ENCODE measurements around the gene DAGLB.
"Not testable (repeated sequence)": the region's sequence is repeated elsewhere in the genome, so short reads cannot be mapped to it uniquely, and the experiment has no call there.

The DAGLB gene

GRCh38 chr7:6392712-6393666 is 54.8 kb downstream of the DAGLB start:
- Histone ChIP-seq H3K36me3 (ENCODE audit: insufficient read depth, low read length) (peaks cover 57% of the 10 kb centered on the region), H3K27me3 (ENCODE audit: control insufficient read depth, insufficient read depth, low read length) (no peaks in the 10 kb centered on the region), H3K4me2 (ENCODE audit: low read length) (peak overlapping the region; percentile 5), H3K9me3 (replicated peaks; ENCODE audit: low read length) (no peaks in the 10 kb centered on the region), H3K4me1 (ENCODE audit: control insufficient read depth, insufficient read depth, low read length) (peaks cover 27% of the 10 kb centered on the region), H3K4me3 (ENCODE audit: low read length) (peak overlapping the region; percentile 4), H3K9ac (ENCODE audit: low read depth, low read length) (no peak overlapping the region)

- Histone ChIP-seq H3K27me3 (ENCODE audit: control insufficient read depth, insufficient read depth, low read length) (no peaks in the 10 kb centered on the region), H3K9ac (ENCODE audit: low read depth, low read length) (no peak overlapping the region), H3K4me3 (ENCODE audit: low read length) (no peak overlapping the region), H3K36me3 (ENCODE audit: insufficient read depth, low read length) (peaks cover 51% of the 10 kb centered on the region), H3K9me3 (replicated peaks; ENCODE audit: low read length) (no peaks in the 10 kb centered on the region), H3K4me2 (ENCODE audit: low read length) (no peak overlapping the region), H3K4me1 (ENCODE audit: control insufficient read depth, insufficient read depth, low read length) (peaks cover 41% of the 10 kb centered on the region)
Observed at GRCh38 chr7:6389728-6390127, 58.0 kb downstream of the DAGLB start.

GRCh38 chr7:6387734-6388294 is 59.9 kb downstream of the DAGLB start:
- Histone ChIP-seq H3K9ac (ENCODE audit: low read depth, low read length) (no peak overlapping the region), H3K4me2 (ENCODE audit: low read length) (no peak overlapping the region), H3K4me3 (ENCODE audit: low read length) (no peak overlapping the region), H3K9me3 (replicated peaks; ENCODE audit: low read length) (no peaks in the 10 kb centered on the region), H3K27me3 (ENCODE audit: control insufficient read depth, insufficient read depth, low read length) (no peaks in the 10 kb centered on the region), H3K36me3 (ENCODE audit: insufficient read depth, low read length) (peaks cover 38% of the 10 kb centered on the region), H3K4me1 (ENCODE audit: control insufficient read depth, insufficient read depth, low read length) (peaks cover 40% of the 10 kb centered on the region)

GRCh38 chr7:6386779-6387178 is 61.0 kb downstream of the DAGLB start:
- no peak overlapping the region for H3K4me3 ChIP-seq (ENCODE audit: low read length)
- H3K4me1 ChIP-seq (ENCODE audit: control insufficient read depth, insufficient read depth, low read length): peaks cover 40% of the 10 kb centered on the region

GRCh38 chr7:6385909-6386560 is 61.7 kb downstream of the DAGLB start:
- no peaks in the 10 kb centered on the region for H3K9me3 ChIP-seq (replicated peaks; ENCODE audit: low read length)
- peaks cover 30% of the 10 kb centered on the region for H3K36me3 ChIP-seq (ENCODE audit: insufficient read depth, low read length)
- peak overlapping the region; percentile 57 for H3K9ac ChIP-seq (ENCODE audit: low read depth, low read length)
- H3K4me2 ChIP-seq (ENCODE audit: low read length): peak overlapping the region; percentile 59
- peaks cover 43% of the 10 kb centered on the region for H3K4me1 ChIP-seq (ENCODE audit: control insufficient read depth, insufficient read depth, low read length)
- no peaks in the 10 kb centered on the region for H3K27me3 ChIP-seq (ENCODE audit: control insufficient read depth, insufficient read depth, low read length)
- H3K4me3 ChIP-seq (ENCODE audit: low read length): no peak overlapping the region

More at GRCh38 chr7:6386779-6387178, 61.0 kb downstream of the DAGLB start:
- no peak overlapping the region for H3K4me2 ChIP-seq (ENCODE audit: low read length)
- no peaks in the 10 kb centered on the region for H3K9me3 ChIP-seq (replicated peaks; ENCODE audit: low read length)
- no peaks in the 10 kb centered on the region for H3K27me3 ChIP-seq (ENCODE audit: control insufficient read depth, insufficient read depth, low read length)
- no peak overlapping the region for H3K9ac ChIP-seq (ENCODE audit: low read depth, low read length)
- peaks cover 33% of the 10 kb centered on the region for H3K36me3 ChIP-seq (ENCODE audit: insufficient read depth, low read length)

- Histone ChIP-seq H3K4me1 (ENCODE audit: control insufficient read depth, insufficient read depth, low read length) (peaks cover 47% of the 10 kb centered on the region), H3K9ac (ENCODE audit: low read depth, low read length) (peak overlapping the region; percentile 57), H3K4me3 (ENCODE audit: low read length) (no peak overlapping the region), H3K4me2 (ENCODE audit: low read length) (peak overlapping the region; percentile 74), H3K27me3 (ENCODE audit: control insufficient read depth, insufficient read depth, low read length) (no peaks in the 10 kb centered on the region), H3K9me3 (replicated peaks; ENCODE audit: low read length) (no peaks in the 10 kb centered on the region), H3K36me3 (ENCODE audit: insufficient read depth, low read length) (peaks cover 31% of the 10 kb centered on the region)
Observed at GRCh38 chr7:6385110-6385781, 62.5 kb downstream of the DAGLB start.

- Histone ChIP-seq H3K27me3 (ENCODE audit: control insufficient read depth, insufficient read depth, low read length) (no peaks in the 10 kb centered on the region), H3K9ac (ENCODE audit: low read depth, low read length) (no peak overlapping the region), H3K4me2 (ENCODE audit: low read length) (peak overlapping the region; percentile 25), H3K4me3 (ENCODE audit: low read length) (no peak overlapping the region), H3K4me1 (ENCODE audit: control insufficient read depth, insufficient read depth, low read length) (peaks cover 53% of the 10 kb centered on the region), H3K9me3 (replicated peaks; ENCODE audit: low read length) (no peaks in the 10 kb centered on the region), H3K36me3 (ENCODE audit: insufficient read depth, low read length) (peaks cover 34% of the 10 kb centered on the region)
Observed at GRCh38 chr7:6384327-6384726, 63.4 kb downstream of the DAGLB start.

GRCh38 chr7:6382817-6383216 is 64.9 kb downstream of the DAGLB start:
- Histone ChIP-seq H3K4me1 (ENCODE audit: control insufficient read depth, insufficient read depth, low read length) (peaks cover 56% of the 10 kb centered on the region), H3K9ac (ENCODE audit: low read depth, low read length) (no peak overlapping the region), H3K4me3 (ENCODE audit: low read length) (no peak overlapping the region), H3K4me2 (ENCODE audit: low read length) (no peak overlapping the region), H3K27me3 (ENCODE audit: control insufficient read depth, insufficient read depth, low read length) (no peaks in the 10 kb centered on the region), H3K36me3 (ENCODE audit: insufficient read depth, low read length) (peaks cover 26% of the 10 kb centered on the region), H3K9me3 (replicated peaks; ENCODE audit: low read length) (no peaks in the 10 kb centered on the region)

GRCh38 chr7:6381846-6382245 is 65.9 kb downstream of the DAGLB start:
- not testable (repeated sequence) for H3K4me2 ChIP-seq (ENCODE audit: low read length); H3K9me3 ChIP-seq (replicated peaks; ENCODE audit: low read length); H3K9ac ChIP-seq (ENCODE audit: low read depth, low read length); H3K27me3 ChIP-seq (ENCODE audit: control insufficient read depth, insufficient read depth, low read length); H3K4me3 ChIP-seq (ENCODE audit: low read length)
- peaks cover 25% of the 10 kb centered on the region for H3K36me3 ChIP-seq (ENCODE audit: insufficient read depth, low read length)
- H3K4me1 ChIP-seq (ENCODE audit: control insufficient read depth, insufficient read depth, low read length): peaks cover 66% of the 10 kb centered on the region

- Histone ChIP-seq H3K4me1 (ENCODE audit: control insufficient read depth, insufficient read depth, low read length) (peaks cover 59% of the 10 kb centered on the region), H3K4me2 (ENCODE audit: low read length) (peak overlapping the region; percentile 51), H3K9ac (ENCODE audit: low read depth, low read length) (no peak overlapping the region), H3K27me3 (ENCODE audit: control insufficient read depth, insufficient read depth, low read length) (no peaks in the 10 kb centered on the region), H3K9me3 (replicated peaks; ENCODE audit: low read length) (no peaks in the 10 kb centered on the region), H3K36me3 (ENCODE audit: insufficient read depth, low read length) (peaks cover 27% of the 10 kb centered on the region), H3K4me3 (ENCODE audit: low read length) (no peak overlapping the region)
Observed at GRCh38 chr7:6380310-6381095, 67.3 kb downstream of the DAGLB start.

Data from skeletal muscle satellite cell (primary cell).